ENCODE results near the gene VPREB3. TPM values are rescaled to one million over a fixed set of nuclear protein-coding genes. Genes with fewer than 3 reads are reported as not detected.

Gene VPREB3
- total RNA-seq, 1 donor from 2014 or later: not detected

DNA sequence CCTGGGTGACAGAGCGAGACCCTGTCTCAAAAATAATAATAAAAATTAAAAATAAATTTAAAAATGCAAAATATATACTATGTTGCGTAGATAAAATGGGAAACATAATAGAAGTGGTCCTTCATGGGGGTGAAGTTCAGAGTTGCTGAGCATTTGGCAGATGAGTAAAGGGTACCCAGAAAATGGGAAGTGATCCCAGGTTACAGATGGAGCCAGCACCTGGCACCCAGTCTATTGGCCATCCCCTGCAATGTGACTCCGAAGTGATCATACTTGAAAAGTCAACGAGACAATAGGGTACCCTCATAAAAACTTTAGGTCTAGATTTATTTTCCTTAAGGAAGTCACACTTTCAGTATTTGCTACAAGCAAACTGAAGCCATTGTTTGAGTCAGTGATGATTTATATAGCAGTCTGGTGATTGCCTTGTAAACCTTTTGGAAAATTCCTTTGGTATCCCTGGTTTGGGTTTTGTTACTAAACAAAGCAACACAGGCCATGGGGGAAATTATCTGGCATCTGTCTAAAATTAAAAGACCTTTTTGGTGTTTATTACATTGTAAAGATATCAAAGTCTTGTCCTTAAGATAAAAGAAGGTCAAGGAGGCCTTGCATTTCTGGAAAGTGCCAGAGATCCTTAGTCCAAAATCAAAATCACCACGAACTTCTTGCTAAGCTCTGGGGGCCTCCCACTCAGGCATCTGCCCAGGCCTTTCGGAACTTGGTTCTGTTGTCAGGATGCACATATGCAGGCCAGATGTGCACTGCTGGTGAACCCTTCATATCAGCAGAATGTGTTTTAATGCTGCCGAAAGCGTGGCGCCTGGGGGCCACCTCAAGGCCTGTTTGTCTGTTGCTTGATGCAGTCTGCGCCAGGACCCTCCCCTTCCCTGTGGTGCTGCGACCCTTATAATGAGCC is 36.9 kb upstream of the VPREB3 start:
- H3K27me3 Mint-ChIP-seq (ENCODE audit: unreplicated experiment): peaks cover 2% of the 10 kb centered on the region
- DNase-seq: no peak
- H3K36me3 Mint-ChIP-seq (ENCODE audit: unreplicated experiment): peaks cover 10% of the 10 kb centered on the region
- H3K4me1 Mint-ChIP-seq (ENCODE audit: low read depth, unreplicated experiment): peaks cover 42% of the 10 kb centered on the region
- H3K4me3 Mint-ChIP-seq (ENCODE audit: unreplicated experiment): peak overlapping the region; percentile 57
- peak overlapping the region; percentile 77 for H3K27ac Mint-ChIP-seq (ENCODE audit: unreplicated experiment)
- H3K9me3 Mint-ChIP-seq (ENCODE audit: unreplicated experiment): peaks cover 10% of the 10 kb centered on the region
- TF ChIP-seq, protein P1, sequence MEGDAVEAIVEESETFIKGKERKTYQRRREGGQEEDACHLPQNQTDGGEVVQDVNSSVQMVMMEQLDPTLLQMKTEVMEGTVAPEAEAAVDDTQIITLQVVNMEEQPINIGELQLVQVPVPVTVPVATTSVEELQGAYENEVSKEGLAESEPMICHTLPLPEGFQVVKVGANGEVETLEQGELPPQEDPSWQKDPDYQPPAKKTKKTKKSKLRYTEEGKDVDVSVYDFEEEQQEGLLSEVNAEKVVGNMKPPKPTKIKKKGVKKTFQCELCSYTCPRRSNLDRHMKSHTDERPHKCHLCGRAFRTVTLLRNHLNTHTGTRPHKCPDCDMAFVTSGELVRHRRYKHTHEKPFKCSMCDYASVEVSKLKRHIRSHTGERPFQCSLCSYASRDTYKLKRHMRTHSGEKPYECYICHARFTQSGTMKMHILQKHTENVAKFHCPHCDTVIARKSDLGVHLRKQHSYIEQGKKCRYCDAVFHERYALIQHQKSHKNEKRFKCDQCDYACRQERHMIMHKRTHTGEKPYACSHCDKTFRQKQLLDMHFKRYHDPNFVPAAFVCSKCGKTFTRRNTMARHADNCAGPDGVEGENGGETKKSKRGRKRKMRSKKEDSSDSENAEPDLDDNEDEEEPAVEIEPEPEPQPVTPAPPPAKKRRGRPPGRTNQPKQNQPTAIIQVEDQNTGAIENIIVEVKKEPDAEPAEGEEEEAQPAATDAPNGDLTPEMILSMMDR (IDR thresholded peaks at IDR 0.05; ENCODE audit: partially characterized antibody, unreplicated experiment): no peak

DNA sequence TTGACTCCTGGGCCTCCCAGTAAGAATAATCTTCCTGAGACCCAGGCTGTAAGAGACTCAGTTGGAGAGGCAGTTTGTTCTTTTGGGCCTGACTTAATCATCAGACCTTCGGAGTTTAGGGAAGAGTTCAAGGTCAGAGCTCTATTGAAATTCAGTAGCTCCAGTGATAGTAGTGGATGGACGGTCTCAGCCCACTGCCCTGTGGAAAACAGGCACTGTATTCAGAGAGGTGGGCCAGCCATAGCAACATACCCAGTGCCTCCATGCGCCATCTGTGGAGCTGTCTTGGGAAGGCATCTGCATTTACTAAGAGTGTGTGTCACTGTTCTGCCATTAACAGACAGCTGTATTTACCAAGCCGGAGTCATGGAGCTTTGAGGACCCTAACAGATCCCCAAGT is 35.4 kb upstream of the VPREB3 start:
- H3K4me3 Mint-ChIP-seq (ENCODE audit: unreplicated experiment): peak overlapping the region; percentile 71
- DNase-seq: no peak
- peaks cover 8% of the 10 kb centered on the region for H3K9me3 Mint-ChIP-seq (ENCODE audit: unreplicated experiment)
- H3K4me1 Mint-ChIP-seq (ENCODE audit: low read depth, unreplicated experiment): peaks cover 40% of the 10 kb centered on the region
- H3K27ac Mint-ChIP-seq (ENCODE audit: unreplicated experiment): peak overlapping the region; percentile 87
- H3K36me3 Mint-ChIP-seq (ENCODE audit: unreplicated experiment): peaks cover 10% of the 10 kb centered on the region
- H3K27me3 Mint-ChIP-seq (ENCODE audit: unreplicated experiment): peaks cover 2% of the 10 kb centered on the region
- TF ChIP-seq, protein P1 (IDR thresholded peaks at IDR 0.05; ENCODE audit: partially characterized antibody, unreplicated experiment): no peak

- DNase-seq: no peak
- TF ChIP-seq, protein P1 (IDR thresholded peaks at IDR 0.05; ENCODE audit: partially characterized antibody, unreplicated experiment): no peak
- peaks cover 10% of the 10 kb centered on the region for H3K36me3 Mint-ChIP-seq (ENCODE audit: unreplicated experiment)
- peaks cover 2% of the 10 kb centered on the region for H3K27me3 Mint-ChIP-seq (ENCODE audit: unreplicated experiment)
- H3K9me3 Mint-ChIP-seq (ENCODE audit: unreplicated experiment): peaks cover 8% of the 10 kb centered on the region
- H3K4me3 Mint-ChIP-seq (ENCODE audit: unreplicated experiment): peak overlapping the region; percentile 71
- H3K4me1 Mint-ChIP-seq (ENCODE audit: low read depth, unreplicated experiment): peaks cover 40% of the 10 kb centered on the region
- H3K27ac Mint-ChIP-seq (ENCODE audit: unreplicated experiment): peak overlapping the region; percentile 87
Observed at GRCh38 chr22:23789121-23789520, 34.9 kb upstream of the VPREB3 start.

- peak overlapping the region; percentile 96 for H3K4me3 Mint-ChIP-seq (ENCODE audit: unreplicated experiment)
- H3K27ac Mint-ChIP-seq (ENCODE audit: unreplicated experiment): peak overlapping the region; percentile 95
- H3K4me1 Mint-ChIP-seq (ENCODE audit: low read depth, unreplicated experiment): peaks cover 35% of the 10 kb centered on the region
- TF ChIP-seq, protein P1 (IDR thresholded peaks at IDR 0.05; ENCODE audit: partially characterized antibody, unreplicated experiment): no peak
- peaks cover 5% of the 10 kb centered on the region for H3K36me3 Mint-ChIP-seq (ENCODE audit: unreplicated experiment)
- H3K27me3 Mint-ChIP-seq (ENCODE audit: unreplicated experiment): peaks cover 2% of the 10 kb centered on the region
- H3K9me3 Mint-ChIP-seq (ENCODE audit: unreplicated experiment): peaks cover 8% of the 10 kb centered on the region
- no peak for DNase-seq
Observed at GRCh38 chr22:23787910-23788309, 33.7 kb upstream of the VPREB3 start.

DNA sequence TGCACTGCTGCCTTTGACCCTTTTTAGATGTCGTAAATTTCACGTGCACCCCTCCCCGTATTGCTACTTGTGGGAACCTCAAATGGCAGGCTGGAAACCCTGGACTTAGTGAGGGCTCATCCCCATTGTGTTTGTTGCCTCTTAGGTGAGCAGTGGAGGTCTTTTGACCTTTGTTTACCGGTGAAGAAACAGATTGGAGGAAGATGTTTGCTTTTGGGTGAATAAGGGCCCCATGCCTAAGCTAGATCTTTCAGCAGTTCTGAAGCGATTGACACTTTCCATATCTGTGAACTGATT is 33.3 kb upstream of the VPREB3 start:
- H3K4me1 Mint-ChIP-seq (ENCODE audit: low read depth, unreplicated experiment): peaks cover 31% of the 10 kb centered on the region
- peak overlapping the region; percentile 95 for H3K27ac Mint-ChIP-seq (ENCODE audit: unreplicated experiment)
- H3K36me3 Mint-ChIP-seq (ENCODE audit: unreplicated experiment): peaks cover 1% of the 10 kb centered on the region
- peak overlapping the region; percentile 96 for H3K4me3 Mint-ChIP-seq (ENCODE audit: unreplicated experiment)
- TF ChIP-seq, protein P1 (IDR thresholded peaks at IDR 0.05; ENCODE audit: partially characterized antibody, unreplicated experiment): no peak
- no peak for DNase-seq
- H3K9me3 Mint-ChIP-seq (ENCODE audit: unreplicated experiment): peaks cover 8% of the 10 kb centered on the region
- H3K27me3 Mint-ChIP-seq (ENCODE audit: unreplicated experiment): peaks cover 2% of the 10 kb centered on the region

Measured in glutamatergic neuron (in vitro differentiated cells).